DLD1 (cell line): ENCODE data around the gene COX11.

Source experiments
- in situ Hi-C: cut with HindIII; loops from 2 replicates; pipeline ENCODE4 v1.10.0; 2017; ENCODE audit warnings: low sequenced_read_pairs

The COX11 gene

GRCh38 chr17:54969658-54970572 is 1.5 kb upstream of the COX11 start:
- in situ Hi-C loops = no loop called here

- in situ Hi-C loops = no loop called here
Measured at GRCh38 chr17:54968988-54969332, 506 bp upstream of the COX11 start.

- in situ Hi-C loops = no loop called here
Measured at GRCh38 chr17:54967621-54968261, 713 bp downstream of the COX11 start.

GRCh38 chr17:54956791-54957190 is 11.7 kb downstream of the COX11 start:
- in situ Hi-C loops = no loop called here

GRCh38 chr17:54951286-54951685 is 17.2 kb downstream of the COX11 start:
- in situ Hi-C loops = no loop called here

GRCh38 chr17:54950116-54950515 is 18.3 kb downstream of the COX11 start:
- in situ Hi-C loops = no loop called here

- in situ Hi-C loops = no loop called here
Measured at GRCh38 chr17:54948380-54948779, 20.1 kb downstream of the COX11 start.

- in situ Hi-C loops = no loop called here
Measured at GRCh38 chr17:54947396-54947795, 21.1 kb downstream of the COX11 start.

- in situ Hi-C loops = no loop called here
Measured at GRCh38 chr17:54945671-54946070, 22.8 kb downstream of the COX11 start.

- in situ Hi-C loops = no loop called here
Measured at GRCh38 chr17:54945231-54945630, 23.2 kb downstream of the COX11 start.

- in situ Hi-C loops = no loop called here
Measured at GRCh38 chr17:54944796-54945195, 23.7 kb downstream of the COX11 start.

GRCh38 chr17:54941285-54941684 is 27.2 kb downstream of the COX11 start:
- in situ Hi-C loops = no loop called here

GRCh38 chr17:54937426-54937825 is 31.0 kb downstream of the COX11 start:
- in situ Hi-C loops = no loop called here

- in situ Hi-C loops = no loop called here
Measured at GRCh38 chr17:54937018-54937417, 31.4 kb downstream of the COX11 start.

- in situ Hi-C loops = no loop called here
Measured at GRCh38 chr17:54935471-54935870, 33.0 kb downstream of the COX11 start.

- in situ Hi-C loops = no loop called here
Measured at GRCh38 chr17:54933921-54934320, 34.5 kb downstream of the COX11 start.

- in situ Hi-C loops = no loop called here
Measured at GRCh38 chr17:54932711-54933110, 35.7 kb downstream of the COX11 start.

GRCh38 chr17:54927525-54927924 is 40.9 kb downstream of the COX11 start:
- in situ Hi-C loops = no loop called here

- in situ Hi-C loops = no loop called here
Measured at GRCh38 chr17:54924405-54924804, 44.0 kb downstream of the COX11 start.

GRCh38 chr17:54920819-54921218 is 47.6 kb downstream of the COX11 start:
- in situ Hi-C loops = no loop called here

GRCh38 chr17:54919425-54919824 is 49.0 kb downstream of the COX11 start:
- in situ Hi-C loops = no loop called here

GRCh38 chr17:54916721-54917120 is 51.7 kb downstream of the COX11 start:
- in situ Hi-C loops = no loop called here
